Measurements from ENCODE around the gene SARDH.

The SARDH gene

DNA sequence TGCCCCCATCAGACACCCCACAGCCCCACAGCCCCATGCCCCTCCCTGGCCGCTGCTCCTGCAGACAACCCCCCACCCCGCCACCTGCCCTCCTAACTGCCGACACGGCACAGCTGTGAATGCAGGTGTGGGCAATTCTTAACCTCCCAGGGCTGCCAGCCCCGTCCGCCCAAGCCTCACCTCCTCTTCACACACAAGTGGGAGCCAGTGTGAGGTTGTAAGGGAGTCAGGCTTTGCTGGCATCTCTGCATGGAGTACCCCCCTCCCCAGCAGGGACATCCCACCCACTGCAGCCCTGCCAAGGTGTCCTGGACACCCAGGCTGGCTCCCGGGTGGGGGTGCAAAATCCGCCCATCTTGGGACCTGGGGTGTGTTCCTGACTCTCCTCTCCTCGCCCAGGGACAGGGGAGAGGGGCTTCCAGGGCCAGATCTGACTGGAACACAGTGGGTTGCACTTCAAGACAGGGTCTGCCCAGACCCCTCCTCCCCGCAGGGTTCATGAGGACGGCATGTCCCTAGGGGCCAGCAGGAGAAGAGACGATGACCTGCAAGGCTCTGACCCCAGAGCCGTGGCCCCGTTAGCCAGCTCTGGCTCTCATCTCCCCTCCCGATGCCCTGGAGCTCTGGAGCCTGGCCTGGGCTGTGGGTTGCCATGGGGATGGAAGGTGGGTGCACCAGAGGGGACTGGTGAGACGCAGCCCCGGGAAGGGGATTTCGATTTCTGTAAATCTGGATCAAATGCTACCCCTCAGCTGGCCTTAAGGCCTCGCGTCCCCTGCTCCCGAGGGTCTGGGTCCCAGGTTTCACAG lies 34.4 kb downstream of the SARDH start:
- Histone ChIP-seq H3K27me3 (replicated peaks) (no peaks in the 10 kb centered on the region), H3K4me3 (ENCODE audit: low read depth, low read length) (no peak overlapping the region), H3K27ac (no peak overlapping the region), H3K36me3 (replicated peaks) (no peaks in the 10 kb centered on the region)
- TF ChIP-seq, protein P1, sequence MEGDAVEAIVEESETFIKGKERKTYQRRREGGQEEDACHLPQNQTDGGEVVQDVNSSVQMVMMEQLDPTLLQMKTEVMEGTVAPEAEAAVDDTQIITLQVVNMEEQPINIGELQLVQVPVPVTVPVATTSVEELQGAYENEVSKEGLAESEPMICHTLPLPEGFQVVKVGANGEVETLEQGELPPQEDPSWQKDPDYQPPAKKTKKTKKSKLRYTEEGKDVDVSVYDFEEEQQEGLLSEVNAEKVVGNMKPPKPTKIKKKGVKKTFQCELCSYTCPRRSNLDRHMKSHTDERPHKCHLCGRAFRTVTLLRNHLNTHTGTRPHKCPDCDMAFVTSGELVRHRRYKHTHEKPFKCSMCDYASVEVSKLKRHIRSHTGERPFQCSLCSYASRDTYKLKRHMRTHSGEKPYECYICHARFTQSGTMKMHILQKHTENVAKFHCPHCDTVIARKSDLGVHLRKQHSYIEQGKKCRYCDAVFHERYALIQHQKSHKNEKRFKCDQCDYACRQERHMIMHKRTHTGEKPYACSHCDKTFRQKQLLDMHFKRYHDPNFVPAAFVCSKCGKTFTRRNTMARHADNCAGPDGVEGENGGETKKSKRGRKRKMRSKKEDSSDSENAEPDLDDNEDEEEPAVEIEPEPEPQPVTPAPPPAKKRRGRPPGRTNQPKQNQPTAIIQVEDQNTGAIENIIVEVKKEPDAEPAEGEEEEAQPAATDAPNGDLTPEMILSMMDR (IDR thresholded peaks at IDR 0.05; ENCODE audit: low read depth, low read length, missing control alignments), result no peak
- in situ Hi-C loops (cut with HindIII; ENCODE audit: low pct_ligation_motif_present, low sequenced_read_pairs), result no loop called here
- no peak for DNase-seq

DNA sequence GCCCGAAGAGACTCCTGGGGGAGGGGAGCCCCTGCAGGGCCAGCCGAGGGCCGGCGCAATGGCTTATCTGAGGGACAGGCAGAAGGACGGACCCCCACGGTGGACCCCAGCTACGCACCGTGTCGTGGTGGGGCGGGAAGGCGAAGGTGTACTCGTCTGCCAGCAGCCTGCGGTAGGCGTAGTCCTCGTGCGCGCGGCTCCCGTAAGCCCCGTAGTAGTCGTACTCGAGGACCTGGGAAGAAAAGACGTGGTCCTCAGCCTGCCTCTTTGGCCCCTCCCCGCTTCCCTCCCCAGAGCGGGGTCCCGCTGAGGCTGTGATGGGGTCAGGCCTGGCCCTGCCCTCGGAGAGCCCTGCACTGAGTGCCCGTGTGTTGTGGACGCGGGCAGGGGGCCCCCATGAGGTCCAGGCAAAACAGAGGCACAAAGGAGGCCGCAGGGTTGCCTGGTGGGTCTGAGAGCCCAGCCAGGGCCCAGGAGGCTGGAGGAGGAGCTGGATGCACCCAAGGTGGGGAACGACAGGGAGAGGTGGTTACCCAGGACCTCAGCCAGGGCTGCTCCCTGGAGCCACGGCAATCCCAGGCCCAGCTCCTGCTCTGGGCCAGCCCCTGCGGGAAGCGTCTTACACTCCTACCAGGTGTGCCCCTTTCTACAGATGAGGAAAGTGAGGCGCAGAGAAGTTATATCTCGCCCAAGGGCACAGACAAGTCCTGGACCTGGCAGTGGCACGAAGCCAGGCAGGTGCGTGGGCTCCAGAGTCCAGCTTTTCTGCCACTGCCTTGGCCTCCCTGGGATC lies 35.2 kb downstream of the SARDH start:
- in situ Hi-C loops (cut with HindIII; ENCODE audit: low pct_ligation_motif_present, low sequenced_read_pairs), result no loop called here
- TF ChIP-seq, protein P1 (IDR thresholded peaks at IDR 0.05; ENCODE audit: low read depth, low read length, missing control alignments), result no peak
- Histone ChIP-seq H3K27me3 (replicated peaks) (no peaks in the 10 kb centered on the region), H3K27ac (peak overlapping the region; percentile 3), H3K36me3 (replicated peaks) (no peaks in the 10 kb centered on the region), H3K4me3 (ENCODE audit: low read depth, low read length) (peak overlapping the region; percentile 39)
- DNase-seq, result no peak

DNA sequence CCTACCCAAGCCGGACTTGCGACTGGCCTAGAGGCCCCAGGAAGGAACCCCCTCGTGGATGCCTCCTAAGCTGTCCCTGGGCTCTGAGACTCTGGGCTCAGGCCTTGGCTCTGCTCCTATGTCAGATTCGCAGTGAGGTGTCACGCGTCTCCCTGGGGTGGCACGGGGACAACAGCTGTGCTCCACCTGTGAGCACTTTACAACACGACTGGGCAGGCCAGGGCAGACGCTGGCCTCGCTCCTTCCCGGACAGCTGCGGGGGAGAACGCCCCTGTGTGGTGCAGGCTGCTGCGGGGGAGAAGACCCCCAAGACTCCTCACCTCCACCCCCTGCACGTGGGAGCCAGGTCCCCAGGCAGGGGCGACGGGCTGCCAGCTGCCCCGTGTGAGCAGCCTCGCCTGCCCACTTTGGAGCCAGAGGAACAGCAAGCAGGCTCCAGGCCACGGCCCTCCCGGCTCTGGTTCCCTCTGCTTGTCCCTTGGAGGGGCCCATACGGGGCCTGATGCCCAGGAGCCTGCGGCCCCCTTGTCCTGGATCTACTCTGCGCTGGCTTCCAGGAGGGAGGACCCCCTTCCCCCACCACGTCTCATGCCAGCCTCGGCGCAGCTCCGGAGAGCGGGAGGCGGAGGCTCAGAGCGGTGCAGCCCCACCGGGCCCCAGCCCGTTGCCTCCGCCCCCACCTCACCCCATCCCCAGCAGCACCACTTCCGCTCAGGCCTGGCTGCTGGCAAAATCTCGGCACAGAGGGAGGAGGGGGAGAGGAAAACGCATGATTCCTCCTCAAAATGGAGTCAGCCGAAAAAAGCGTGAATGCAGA lies 36.0 kb downstream of the SARDH start:
- no peaks in the 10 kb centered on the region for H3K27me3 ChIP-seq (replicated peaks)
- H3K4me3 ChIP-seq (ENCODE audit: low read depth, low read length), result peak overlapping the region; percentile 39

DNA sequence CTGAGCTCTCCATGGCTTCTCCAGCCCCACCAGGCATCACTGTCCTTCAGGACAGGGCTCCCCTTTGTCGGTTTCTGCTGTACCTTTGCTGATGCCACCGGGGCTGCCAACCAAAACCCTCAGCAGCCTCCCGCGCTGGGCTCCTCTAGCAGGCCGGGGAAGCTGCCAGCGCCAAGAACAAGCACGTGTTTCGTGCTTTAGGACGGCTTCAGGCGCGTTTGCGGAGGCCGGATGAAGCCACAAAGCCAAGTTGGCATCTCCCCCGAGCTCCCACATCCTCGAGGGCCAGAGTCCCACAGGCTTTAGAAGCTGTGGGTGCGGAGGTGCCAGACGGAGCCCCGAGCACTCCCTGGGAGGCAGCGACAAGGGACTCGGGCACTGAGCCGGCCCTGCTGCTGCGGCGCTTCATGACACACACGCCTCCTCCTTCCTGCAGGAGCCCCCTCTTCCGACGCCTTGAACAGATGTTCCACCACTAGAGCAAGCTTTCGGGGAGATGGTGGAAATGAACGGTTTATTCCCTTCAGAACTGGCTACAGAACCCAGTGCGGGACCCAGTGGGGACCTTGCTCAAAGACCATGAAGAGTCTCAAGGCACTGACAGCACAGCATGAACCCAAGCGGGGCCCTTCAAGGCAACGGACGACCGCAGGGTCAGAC lies 36.7 kb downstream of the SARDH start:
- no peak overlapping the region for H3K27ac ChIP-seq
- H3K27me3 ChIP-seq (replicated peaks), result no peaks in the 10 kb centered on the region
- in situ Hi-C loops (cut with HindIII; ENCODE audit: low pct_ligation_motif_present, low sequenced_read_pairs), result no loop called here
- H3K4me3 ChIP-seq (ENCODE audit: low read depth, low read length), result no peak overlapping the region
- no peak for DNase-seq
- TF ChIP-seq, protein P1 (IDR thresholded peaks at IDR 0.05; ENCODE audit: low read depth, low read length, missing control alignments), result no peak
- no peaks in the 10 kb centered on the region for H3K36me3 ChIP-seq (replicated peaks)

More for the DNA sequence above, 36.0 kb downstream of the SARDH start:
- no peak for DNase-seq
- TF ChIP-seq, protein P1 (IDR thresholded peaks at IDR 0.05; ENCODE audit: low read depth, low read length, missing control alignments), result no peak
- H3K27ac ChIP-seq, result peak overlapping the region; percentile 3
- in situ Hi-C loops (cut with HindIII; ENCODE audit: low pct_ligation_motif_present, low sequenced_read_pairs), result no loop called here
- no peaks in the 10 kb centered on the region for H3K36me3 ChIP-seq (replicated peaks)

DNA sequence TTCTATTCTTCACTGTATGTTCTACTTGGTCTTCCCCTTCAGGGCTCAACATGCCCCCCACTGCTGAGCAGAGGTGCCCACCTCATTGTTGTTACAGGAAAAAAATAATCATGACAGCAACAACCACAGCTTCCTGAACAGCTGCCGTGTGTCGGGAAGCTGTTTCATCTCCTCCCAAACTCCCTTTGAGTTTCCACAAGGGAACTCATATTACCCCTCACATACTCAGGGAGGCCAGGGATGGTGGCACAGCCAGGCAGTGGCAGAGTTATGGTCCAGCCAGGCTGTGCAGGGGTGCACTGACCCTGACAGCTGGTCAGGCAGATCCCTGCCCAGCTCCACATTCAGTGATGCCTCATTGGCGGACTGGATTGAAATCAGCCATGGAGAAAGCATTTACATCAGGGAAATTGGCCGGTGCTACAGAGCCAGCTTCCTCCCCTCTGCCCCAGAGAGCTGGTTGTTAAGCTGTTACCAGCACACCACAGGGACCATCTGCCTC lies 37.3 kb downstream of the SARDH start:
- in situ Hi-C loops (cut with HindIII; ENCODE audit: low pct_ligation_motif_present, low sequenced_read_pairs), result no loop called here
- Histone ChIP-seq H3K27ac (no peak overlapping the region), H3K4me3 (ENCODE audit: low read depth, low read length) (no peak overlapping the region), H3K27me3 (replicated peaks) (no peaks in the 10 kb centered on the region), H3K36me3 (replicated peaks) (no peaks in the 10 kb centered on the region)
- TF ChIP-seq, protein P1 (IDR thresholded peaks at IDR 0.05; ENCODE audit: low read depth, low read length, missing control alignments), result no peak
- DNase-seq, result no peak
